MM.1S (cell line): ENCODE data around the gene EGF.

Source experiments
- DNase-seq: peaks from one replicate; pipeline ENCODE4 v3.0.0-alpha.2; 2015
- H2AFZ ChIP-seq: fragments of 300-600 bp; sonication (generic); 2 replicates; pipeline ENCODE4 v1.6.0; 2016; ENCODE audit warnings: antibody characterized with exemption, low read length
- H3F3A ChIP-seq: fragments of 300-600 bp; sonication (generic); 2 replicates; pipeline ENCODE4 v1.6.1; 2016; ENCODE audit warnings: mild to moderate bottlenecking, antibody characterized with exemption, low read length, moderate library complexity, mixed read lengths; ENCODE audit not compliant: insufficient read depth
- H3K27ac ChIP-seq: fragments of 300-600 bp; sonication (generic); 2 replicates; pipeline ENCODE4 v1.5.1; 2016; ENCODE audit warnings: mild to moderate bottlenecking, low read length
- H3K27me3 ChIP-seq: fragments of 300-600 bp; sonication (generic); replicated peaks from 2 replicates; pipeline ENCODE4 v1.6.0; 2016; ENCODE audit warnings: low read length; ENCODE audit not compliant: insufficient read depth
- H3K36me3 ChIP-seq: fragments of 300-600 bp; sonication (generic); replicated peaks from 2 replicates; pipeline ENCODE4 v1.6.1; 2016; ENCODE audit warnings: mild to moderate bottlenecking, low read length, mixed read lengths; ENCODE audit not compliant: insufficient read depth
- H3K4me1 ChIP-seq: fragments of 300-600 bp; sonication (generic); 2 replicates; pipeline ENCODE4 v1.6.1; 2016; ENCODE audit warnings: low read length, mixed read lengths
- H3K4me2 ChIP-seq: fragments of 300-600 bp; sonication (generic); 2 replicates; pipeline ENCODE4 v1.6.0; 2016; ENCODE audit warnings: low read depth, low read length
- H3K4me3 ChIP-seq: fragments of 300-600 bp; sonication (generic); 2 replicates; pipeline ENCODE4 v1.5.1; 2016; ENCODE audit warnings: low read length, mixed read lengths
- H3K79me2 ChIP-seq: fragments of 300-600 bp; sonication (generic); 2 replicates; pipeline ENCODE4 v1.6.1; 2016; ENCODE audit warnings: mixed run types, low read length, mixed read lengths
- H3K9ac ChIP-seq: fragments of 300-600 bp; sonication (generic); 2 replicates; pipeline ENCODE4 v1.6.1; 2016; ENCODE audit warnings: low read length, mixed read lengths
- H3K9me2 ChIP-seq: fragments of 300-600 bp; sonication (generic); replicated peaks from 2 replicates; pipeline ENCODE4 v1.6.1; 2016; ENCODE audit warnings: mild to moderate bottlenecking, low read length, mixed read lengths; ENCODE audit not compliant: insufficient read depth
- H3K9me3 ChIP-seq: fragments of 300-600 bp; sonication (generic); replicated peaks from 2 replicates; pipeline ENCODE4 v1.6.1; 2016; ENCODE audit warnings: mild to moderate bottlenecking, low read length, mixed read lengths; ENCODE audit not compliant: insufficient read depth
- H4K20me1 ChIP-seq: fragments of 300-600 bp; sonication (generic); 2 replicates; pipeline ENCODE4 v1.6.1; 2016; ENCODE audit warnings: mild to moderate bottlenecking, low read length, moderate library complexity, mixed read lengths; ENCODE audit not compliant: insufficient read depth
- EZH2 ChIP-seq: fragments of 300-600 bp; sonication (generic); optimal IDR thresholded peaks from 2 replicates; pipeline ENCODE3; 2017; ENCODE audit warnings: low read depth, mild to moderate bottlenecking, antibody characterized with exemption, low read length, mixed read lengths
- EZH2phosphoT487 ChIP-seq: fragments of 300-600 bp; sonication (generic); IDR thresholded peaks from 2 replicates; pipeline ENCODE4 v1.6.1; 2018; ENCODE audit warnings: antibody characterized with exemption, low read length
- TF ChIP-seq, protein P1 (sequence below): fragments of 300-600 bp; sonication (generic); IDR thresholded peaks from 2 replicates; pipeline ENCODE4 v1.5.1; 2016; ENCODE audit warnings: antibody characterized with exemption, low read length, mixed read lengths

The EGF gene

DNA sequence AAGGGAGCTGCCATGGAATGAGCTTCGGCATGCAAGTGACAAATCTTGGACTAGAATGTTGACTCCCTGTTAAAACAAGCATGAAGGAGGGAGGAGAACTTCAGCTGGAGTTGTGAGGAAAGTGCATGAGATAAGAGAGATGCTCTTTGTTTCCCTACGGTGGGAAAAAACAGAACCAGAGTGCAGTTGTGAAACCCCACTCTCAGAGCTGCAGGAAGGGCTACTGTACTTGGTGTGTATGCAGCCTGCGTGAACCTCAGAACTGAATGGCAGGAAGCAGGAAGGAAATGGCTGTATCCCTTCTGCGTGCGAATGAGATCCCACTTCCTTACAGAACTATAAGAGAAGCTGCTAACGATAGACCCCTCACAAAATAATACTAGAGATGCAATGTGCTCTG, 57.2 kb downstream of the EGF start:
- no peak overlapping the region for H3K4me3 ChIP-seq
- no peaks in the 10 kb centered on the region for H3K9me2 ChIP-seq
- no peak overlapping the region for H3K27ac ChIP-seq
- no peaks in the 10 kb centered on the region for H3K9me3 ChIP-seq
- TF ChIP-seq, protein P1, sequence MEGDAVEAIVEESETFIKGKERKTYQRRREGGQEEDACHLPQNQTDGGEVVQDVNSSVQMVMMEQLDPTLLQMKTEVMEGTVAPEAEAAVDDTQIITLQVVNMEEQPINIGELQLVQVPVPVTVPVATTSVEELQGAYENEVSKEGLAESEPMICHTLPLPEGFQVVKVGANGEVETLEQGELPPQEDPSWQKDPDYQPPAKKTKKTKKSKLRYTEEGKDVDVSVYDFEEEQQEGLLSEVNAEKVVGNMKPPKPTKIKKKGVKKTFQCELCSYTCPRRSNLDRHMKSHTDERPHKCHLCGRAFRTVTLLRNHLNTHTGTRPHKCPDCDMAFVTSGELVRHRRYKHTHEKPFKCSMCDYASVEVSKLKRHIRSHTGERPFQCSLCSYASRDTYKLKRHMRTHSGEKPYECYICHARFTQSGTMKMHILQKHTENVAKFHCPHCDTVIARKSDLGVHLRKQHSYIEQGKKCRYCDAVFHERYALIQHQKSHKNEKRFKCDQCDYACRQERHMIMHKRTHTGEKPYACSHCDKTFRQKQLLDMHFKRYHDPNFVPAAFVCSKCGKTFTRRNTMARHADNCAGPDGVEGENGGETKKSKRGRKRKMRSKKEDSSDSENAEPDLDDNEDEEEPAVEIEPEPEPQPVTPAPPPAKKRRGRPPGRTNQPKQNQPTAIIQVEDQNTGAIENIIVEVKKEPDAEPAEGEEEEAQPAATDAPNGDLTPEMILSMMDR: no peak
- TF ChIP-seq EZH2phosphoT487 (no peak), EZH2 (no peak)
- H2AFZ ChIP-seq: no peak overlapping the region
- H3F3A ChIP-seq: no peaks in the 10 kb centered on the region
- H3K36me3 ChIP-seq: no peaks in the 10 kb centered on the region
- H3K79me2 ChIP-seq: no peaks in the 10 kb centered on the region
- no peaks in the 10 kb centered on the region for H3K4me1 ChIP-seq
- H3K9ac ChIP-seq: no peak overlapping the region
- no peaks in the 10 kb centered on the region for H4K20me1 ChIP-seq
- no peak for DNase-seq
- no peak overlapping the region for H3K4me2 ChIP-seq
- no peaks in the 10 kb centered on the region for H3K27me3 ChIP-seq

DNA sequence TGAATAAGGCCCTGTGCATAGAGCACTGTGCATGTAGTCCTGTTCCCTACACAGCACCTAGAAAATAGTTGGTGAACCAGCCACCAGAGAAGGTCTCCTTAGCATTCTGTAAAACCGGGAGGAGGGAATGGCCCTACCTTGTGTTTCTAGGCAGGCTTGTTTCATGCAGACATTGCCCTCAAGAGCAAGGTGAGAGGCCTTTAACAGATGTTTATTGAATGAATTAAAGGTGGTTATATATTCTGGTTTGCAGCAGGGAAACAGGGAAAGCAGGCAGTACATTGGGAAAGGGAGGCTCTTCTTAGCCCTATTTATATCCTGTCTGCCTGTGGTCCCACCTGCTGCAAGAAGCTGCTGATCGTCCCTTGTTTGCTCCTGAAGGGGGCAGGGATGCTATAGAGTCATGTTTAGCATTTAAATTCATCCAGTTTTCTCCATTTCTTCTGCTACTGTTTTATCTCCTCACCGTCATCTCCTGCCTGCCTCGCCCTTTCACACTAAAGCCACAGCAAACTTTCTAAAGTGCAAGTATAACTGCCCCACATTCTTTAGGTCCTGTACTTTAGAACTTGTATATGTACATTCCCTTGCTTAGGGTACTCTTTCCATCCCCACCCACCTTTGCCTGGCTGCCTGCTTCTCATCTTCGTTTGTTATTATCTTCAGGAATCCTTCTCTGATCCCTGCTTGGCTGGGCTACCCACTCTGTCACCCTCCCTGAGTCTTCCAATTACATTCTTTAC, 60.3 kb downstream of the EGF start:
- Histone ChIP-seq H4K20me1 (no peaks in the 10 kb centered on the region), H2AFZ (no peak overlapping the region), H3K4me2 (no peak overlapping the region), H3K79me2 (no peaks in the 10 kb centered on the region), H3K9me3 (no peaks in the 10 kb centered on the region), H3K9me2 (no peaks in the 10 kb centered on the region), H3K9ac (no peak overlapping the region), H3F3A (no peaks in the 10 kb centered on the region), H3K4me3 (no peak overlapping the region), H3K4me1 (no peaks in the 10 kb centered on the region), H3K27ac (no peak overlapping the region), H3K27me3 (no peaks in the 10 kb centered on the region), H3K36me3 (no peaks in the 10 kb centered on the region)
- no peak for DNase-seq
- TF ChIP-seq EZH2phosphoT487 (no peak), EZH2 (no peak)
- TF ChIP-seq, protein P1: no peak

DNA sequence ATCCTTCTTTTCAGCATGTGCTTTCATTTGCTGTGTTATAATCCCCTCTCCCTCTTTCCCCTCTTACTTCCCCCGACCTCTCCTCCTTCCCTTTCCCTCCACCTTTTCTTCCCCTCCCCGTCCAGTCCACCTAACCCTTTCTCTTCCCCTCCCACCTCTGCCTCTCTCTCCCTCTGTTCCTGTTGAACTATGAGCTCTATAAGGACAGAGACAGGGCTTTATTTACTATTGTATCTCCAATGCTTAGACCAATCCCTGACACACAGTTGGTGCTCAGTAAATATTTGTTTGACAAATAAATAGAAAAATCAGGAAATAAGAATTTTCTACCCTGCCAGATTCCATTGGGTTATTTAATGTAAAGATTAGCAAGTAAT, 60.8 kb downstream of the EGF start:
- no peaks in the 10 kb centered on the region for H3K9me3 ChIP-seq
- H3F3A ChIP-seq: no peaks in the 10 kb centered on the region
- no peaks in the 10 kb centered on the region for H3K27me3 ChIP-seq
- H3K4me1 ChIP-seq: no peaks in the 10 kb centered on the region
- H4K20me1 ChIP-seq: no peaks in the 10 kb centered on the region
- no peak overlapping the region for H3K4me3 ChIP-seq
- H2AFZ ChIP-seq: no peak overlapping the region
- no peaks in the 10 kb centered on the region for H3K9me2 ChIP-seq
- H3K4me2 ChIP-seq: no peak overlapping the region
- H3K36me3 ChIP-seq: no peaks in the 10 kb centered on the region
- H3K9ac ChIP-seq: no peak overlapping the region
- no peaks in the 10 kb centered on the region for H3K79me2 ChIP-seq
- TF ChIP-seq EZH2 (no peak), EZH2phosphoT487 (no peak)
- TF ChIP-seq, protein P1: no peak
- H3K27ac ChIP-seq: no peak overlapping the region
- no peak for DNase-seq
